ENCODE results near the gene NKD2. TPM values are rescaled to one million over a fixed set of nuclear protein-coding genes. Genes with fewer than 3 reads are reported as not detected.

NKD2 gene
- total and polyA plus RNA-seq, 9 of the 15 experiments (the other 6 are each of a cell fraction or from before 2014, with no cell fraction given) = 0.09 to 0.64 (median 0.27) TPM; not detected in 5

- TF ChIP-seq BRF1 (IDR thresholded peaks at IDR 0.05; ENCODE audit: borderline replicate concordance, extremely low read depth, insufficient read length) (no peak), PPARD (CRISPR knock-in tag; IDR thresholded peaks at IDR 0.05) (no peak), CHCHD3 (CRISPR knock-in tag; IDR thresholded peaks at IDR 0.05) (no peak), ZEB2 (IDR thresholded peaks at IDR 0.05) (peak; percentile 48; the same call in 1 of the 2 replicates), MXI1 (IDR thresholded peaks at IDR 0.05; ENCODE audit: low read depth, low read length) (no peak), ZNF165 (CRISPR knock-in tag; IDR thresholded peaks at IDR 0.05; ENCODE audit: borderline replicate concordance) (no peak), FOSL1 (tag; conservative IDR thresholded peaks at IDR 0.05) (no peak), NCOA1 (IDR thresholded peaks at IDR 0.05; ENCODE audit: low read depth) (no peak), ZNF384 (IDR thresholded peaks at IDR 0.05; ENCODE audit: low read depth, low read length) (no peak), CREB5 (CRISPR knock-in tag; IDR thresholded peaks at IDR 0.05) (no peak), MITF (IDR thresholded peaks at IDR 0.05) (no peak), SFPQ (IDR thresholded peaks at IDR 0.05; ENCODE audit: low read depth, low read length) (no peak), TFAP4 (CRISPR knock-in tag; IDR thresholded peaks at IDR 0.05; ENCODE audit: borderline replicate concordance) (peak; percentile 81), SNIP1 (IDR thresholded peaks at IDR 0.05; ENCODE audit: low read depth) (no peak), FOXP1 (CRISPR knock-in tag; IDR thresholded peaks at IDR 0.05) (no peak), NCOA2 (IDR thresholded peaks at IDR 0.05; ENCODE audit: partially characterized antibody in 2 of 2) (no peak), MYNN (IDR thresholded peaks at IDR 0.05) (0 out of 2 replicates have a peak, but pooled peaks have one; percentile 16), MYNN (CRISPR knock-in tag; IDR thresholded peaks at IDR 0.05) (no peak), SMARCA5 (IDR thresholded peaks at IDR 0.05) (no peak)
- TF ChIP-seq, protein P1, sequence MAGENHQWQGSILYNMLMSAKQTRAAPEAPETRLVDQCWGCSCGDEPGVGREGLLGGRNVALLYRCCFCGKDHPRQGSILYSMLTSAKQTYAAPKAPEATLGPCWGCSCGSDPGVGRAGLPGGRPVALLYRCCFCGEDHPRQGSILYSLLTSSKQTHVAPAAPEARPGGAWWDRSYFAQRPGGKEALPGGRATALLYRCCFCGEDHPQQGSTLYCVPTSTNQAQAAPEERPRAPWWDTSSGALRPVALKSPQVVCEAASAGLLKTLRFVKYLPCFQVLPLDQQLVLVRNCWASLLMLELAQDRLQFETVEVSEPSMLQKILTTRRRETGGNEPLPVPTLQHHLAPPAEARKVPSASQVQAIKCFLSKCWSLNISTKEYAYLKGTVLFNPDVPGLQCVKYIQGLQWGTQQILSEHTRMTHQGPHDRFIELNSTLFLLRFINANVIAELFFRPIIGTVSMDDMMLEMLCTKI (IDR thresholded peaks at IDR 0.05; ENCODE audit: partially characterized antibody) = no peak
Measured at GRCh38 chr5:963673-964531, 44.7 kb upstream of the NKD2 start (continued).

Data from K562 (cell line).